Measurements from ENCODE around the gene DOLPP1.

Gene DOLPP1

GRCh38 chr9:129093602-129094386 is 12.9 kb downstream of the DOLPP1 start:
- no peak for DNase-seq (ENCODE audit: low read depth in 2 of 3, low spot score in 2 of 3)

GRCh38 chr9:129094387-129095169 is 13.7 kb downstream of the DOLPP1 start:
- DNase-seq (ENCODE audit: low read depth in 2 of 3, low spot score in 2 of 3) = no peak

- no peak for DNase-seq (ENCODE audit: low read depth in 2 of 3, low spot score in 2 of 3)
Measured at GRCh38 chr9:129095170-129095667, 14.3 kb downstream of the DOLPP1 start.

GRCh38 chr9:129095908-129096307 is 15.0 kb downstream of the DOLPP1 start:
- no peak for DNase-seq (ENCODE audit: low read depth in 2 of 3, low spot score in 2 of 3)

- DNase-seq (ENCODE audit: low read depth in 2 of 3, low spot score in 2 of 3) = no peak
Measured at GRCh38 chr9:129097671-129098306, 16.9 kb downstream of the DOLPP1 start.

- no peak for DNase-seq (ENCODE audit: low read depth in 2 of 3, low spot score in 2 of 3)
Measured at GRCh38 chr9:129098328-129098727, 17.4 kb downstream of the DOLPP1 start.

GRCh38 chr9:129100383-129101169 is 19.7 kb downstream of the DOLPP1 start:
- DNase-seq (ENCODE audit: low read depth in 2 of 3, low spot score in 2 of 3) = no peak

GRCh38 chr9:129101279-129101678 is 20.4 kb downstream of the DOLPP1 start:
- no peak for DNase-seq (ENCODE audit: low read depth in 2 of 3, low spot score in 2 of 3)

GRCh38 chr9:129102095-129102525 is 21.2 kb downstream of the DOLPP1 start:
- no peak for DNase-seq (ENCODE audit: low read depth in 2 of 3, low spot score in 2 of 3)

- DNase-seq (ENCODE audit: low read depth in 2 of 3, low spot score in 2 of 3) = no peak
Measured at GRCh38 chr9:129102791-129103594, 22.1 kb downstream of the DOLPP1 start.

GRCh38 chr9:129103595-129103965 is 22.7 kb downstream of the DOLPP1 start:
- no peak for DNase-seq (ENCODE audit: low read depth in 2 of 3, low spot score in 2 of 3)

- DNase-seq (ENCODE audit: low read depth in 2 of 3, low spot score in 2 of 3) = no peak
Measured at GRCh38 chr9:129104051-129104450, 23.1 kb downstream of the DOLPP1 start.

- no peak for DNase-seq (ENCODE audit: low read depth in 2 of 3, low spot score in 2 of 3)
Measured at GRCh38 chr9:129105857-129106694, 25.2 kb downstream of the DOLPP1 start.

GRCh38 chr9:129107651-129108050 is 26.7 kb downstream of the DOLPP1 start:
- no peak for DNase-seq (ENCODE audit: low read depth in 2 of 3, low spot score in 2 of 3)

- no peak for DNase-seq (ENCODE audit: low read depth in 2 of 3, low spot score in 2 of 3)
Measured at GRCh38 chr9:129108083-129108804, 27.3 kb downstream of the DOLPP1 start.

GRCh38 chr9:129108805-129109536 is 28.1 kb downstream of the DOLPP1 start:
- DNase-seq (ENCODE audit: low read depth in 2 of 3, low spot score in 2 of 3) = no peak

GRCh38 chr9:129109537-129109903 is 28.6 kb downstream of the DOLPP1 start:
- DNase-seq (ENCODE audit: low read depth in 2 of 3, low spot score in 2 of 3) = no peak

Measured in activated CD8-positive, alpha-beta memory T cell treated with anti-CD3 and anti-CD28 coated beads for 48 hours (primary cell).